Keratinocyte (primary cell): Measurements from ENCODE around the gene GDPD2.

ENCODE experiments used
- EZH2 ChIP-seq: IDR thresholded peaks from one replicate; pipeline ENCODE4 v1.6.1; 2012; ENCODE audit warnings: inconsistent platforms, mild to moderate bottlenecking, low read length, moderate library complexity
- TF ChIP-seq, protein P1 (sequence below), 3 experiments: IDR thresholded peaks in 1 of 3; conservative IDR thresholded peaks in 1 of 3; optimal IDR thresholded peaks in 1 of 3; 2 replicates in 2 of 3; 3 replicates in 1 of 3; pipeline versions ENCODE3 to v1.5.1; 2011; ENCODE audit warnings: low read length in 3 of 3, mild to moderate bottlenecking in 3 of 3, moderate library complexity in 2 of 3, control low read depth in 1 of 3, inconsistent platforms in 1 of 3; ENCODE audit not compliant: insufficient read depth in 2 of 3; ENCODE audit errors: extremely low read depth in 1 of 3

DNA sequence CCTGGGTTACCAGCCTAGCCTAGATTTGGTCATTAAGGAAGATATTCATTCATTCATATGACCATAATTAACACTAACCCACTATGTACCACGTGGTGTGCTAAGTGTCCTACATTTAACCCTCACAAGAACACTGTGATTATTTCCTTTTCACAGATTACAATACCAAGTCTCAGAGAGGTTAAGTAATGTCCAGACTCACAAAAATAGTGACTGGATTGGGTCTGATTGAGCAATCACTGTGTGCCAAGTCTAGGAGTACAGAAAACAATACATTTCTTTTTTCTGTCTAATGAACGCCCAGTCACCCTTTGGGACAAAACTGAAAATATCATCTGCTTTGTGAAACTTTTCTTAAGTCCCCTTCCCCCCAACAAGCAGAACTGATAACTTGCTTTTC lies 13.9 kb downstream of the GDPD2 start:
- TF ChIP-seq, protein P1, sequence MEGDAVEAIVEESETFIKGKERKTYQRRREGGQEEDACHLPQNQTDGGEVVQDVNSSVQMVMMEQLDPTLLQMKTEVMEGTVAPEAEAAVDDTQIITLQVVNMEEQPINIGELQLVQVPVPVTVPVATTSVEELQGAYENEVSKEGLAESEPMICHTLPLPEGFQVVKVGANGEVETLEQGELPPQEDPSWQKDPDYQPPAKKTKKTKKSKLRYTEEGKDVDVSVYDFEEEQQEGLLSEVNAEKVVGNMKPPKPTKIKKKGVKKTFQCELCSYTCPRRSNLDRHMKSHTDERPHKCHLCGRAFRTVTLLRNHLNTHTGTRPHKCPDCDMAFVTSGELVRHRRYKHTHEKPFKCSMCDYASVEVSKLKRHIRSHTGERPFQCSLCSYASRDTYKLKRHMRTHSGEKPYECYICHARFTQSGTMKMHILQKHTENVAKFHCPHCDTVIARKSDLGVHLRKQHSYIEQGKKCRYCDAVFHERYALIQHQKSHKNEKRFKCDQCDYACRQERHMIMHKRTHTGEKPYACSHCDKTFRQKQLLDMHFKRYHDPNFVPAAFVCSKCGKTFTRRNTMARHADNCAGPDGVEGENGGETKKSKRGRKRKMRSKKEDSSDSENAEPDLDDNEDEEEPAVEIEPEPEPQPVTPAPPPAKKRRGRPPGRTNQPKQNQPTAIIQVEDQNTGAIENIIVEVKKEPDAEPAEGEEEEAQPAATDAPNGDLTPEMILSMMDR (optimal IDR thresholded peaks at IDR 0.05 in 1 of 3, IDR thresholded peaks at IDR 0.05 in 1 of 3, conservative IDR thresholded peaks at IDR 0.05 in 1 of 3; ENCODE audit: extremely low read depth in 1 of 3, insufficient read depth in 2 of 3, low read length in 3 of 3): no peak
- no peak for TF ChIP-seq EZH2
